C1 segment of cervical spinal cord (tissue), 14 donors: ENCODE measurements around the gene C2CD5.
"Not testable (repeated sequence)": the region's sequence is repeated elsewhere in the genome, so short reads cannot be mapped to it uniquely, and the experiment has no call there.

Experiments
- DNase-seq, 14 donors: peaks; one replicate each; lab custom pipeline; 2025; lab: John Stamatoyannopoulos, UW

Gene C2CD5

GRCh38 chr12:22477166-22477893 lies 67.0 kb downstream of the C2CD5 start:
- DNase-seq: no peak

- DNase-seq: no peak
These were observed 68.2 kb downstream of the C2CD5 start for GRCh38 chr12:22476133-22476532.

GRCh38 chr12:22474970-22475720 lies 69.2 kb downstream of the C2CD5 start:
- DNase-seq: no peak

GRCh38 chr12:22473212-22473611 lies 71.1 kb downstream of the C2CD5 start:
- DNase-seq: no peak

GRCh38 chr12:22467190-22467589 lies 77.2 kb downstream of the C2CD5 start:
- no peak for DNase-seq

- no peak for DNase-seq
These were observed 81.0 kb downstream of the C2CD5 start for GRCh38 chr12:22463306-22463705.

- no peak for DNase-seq
These were observed 82.6 kb downstream of the C2CD5 start for GRCh38 chr12:22461786-22462185.

GRCh38 chr12:22459838-22460490 lies 84.4 kb downstream of the C2CD5 start:
- DNase-seq: peak in 1 of 14 donors; percentile 17

- no peak for DNase-seq
These were observed 85.9 kb downstream of the C2CD5 start for GRCh38 chr12:22458298-22458937.

- DNase-seq: no peak
These were observed 87.3 kb downstream of the C2CD5 start for GRCh38 chr12:22457085-22457484.

GRCh38 chr12:22453511-22453910 lies 90.8 kb downstream of the C2CD5 start:
- DNase-seq: no peak

GRCh38 chr12:22447223-22447622 lies 97.1 kb downstream of the C2CD5 start:
- DNase-seq: no peak

- DNase-seq: not testable (repeated sequence)
These were observed 100.1 kb downstream of the C2CD5 start for GRCh38 chr12:22444317-22444665.

GRCh38 chr12:22443379-22444316 lies 100.7 kb downstream of the C2CD5 start:
- DNase-seq: peak in 10 of 14 donors; percentile 6 to 56 (median 24)

- DNase-seq: no peak
These were observed 107.1 kb downstream of the C2CD5 start for GRCh38 chr12:22437031-22437806.

GRCh38 chr12:22435583-22435982 lies 108.8 kb downstream of the C2CD5 start:
- no peak for DNase-seq

- no peak for DNase-seq
These were observed 112.6 kb downstream of the C2CD5 start for GRCh38 chr12:22431693-22432251.

GRCh38 chr12:22416801-22417200 lies 127.5 kb downstream of the C2CD5 start:
- no peak for DNase-seq

GRCh38 chr12:22415342-22416309 lies 128.7 kb downstream of the C2CD5 start:
- no peak for DNase-seq
